Measurements from ENCODE around the gene CCDC33.

DNA sequence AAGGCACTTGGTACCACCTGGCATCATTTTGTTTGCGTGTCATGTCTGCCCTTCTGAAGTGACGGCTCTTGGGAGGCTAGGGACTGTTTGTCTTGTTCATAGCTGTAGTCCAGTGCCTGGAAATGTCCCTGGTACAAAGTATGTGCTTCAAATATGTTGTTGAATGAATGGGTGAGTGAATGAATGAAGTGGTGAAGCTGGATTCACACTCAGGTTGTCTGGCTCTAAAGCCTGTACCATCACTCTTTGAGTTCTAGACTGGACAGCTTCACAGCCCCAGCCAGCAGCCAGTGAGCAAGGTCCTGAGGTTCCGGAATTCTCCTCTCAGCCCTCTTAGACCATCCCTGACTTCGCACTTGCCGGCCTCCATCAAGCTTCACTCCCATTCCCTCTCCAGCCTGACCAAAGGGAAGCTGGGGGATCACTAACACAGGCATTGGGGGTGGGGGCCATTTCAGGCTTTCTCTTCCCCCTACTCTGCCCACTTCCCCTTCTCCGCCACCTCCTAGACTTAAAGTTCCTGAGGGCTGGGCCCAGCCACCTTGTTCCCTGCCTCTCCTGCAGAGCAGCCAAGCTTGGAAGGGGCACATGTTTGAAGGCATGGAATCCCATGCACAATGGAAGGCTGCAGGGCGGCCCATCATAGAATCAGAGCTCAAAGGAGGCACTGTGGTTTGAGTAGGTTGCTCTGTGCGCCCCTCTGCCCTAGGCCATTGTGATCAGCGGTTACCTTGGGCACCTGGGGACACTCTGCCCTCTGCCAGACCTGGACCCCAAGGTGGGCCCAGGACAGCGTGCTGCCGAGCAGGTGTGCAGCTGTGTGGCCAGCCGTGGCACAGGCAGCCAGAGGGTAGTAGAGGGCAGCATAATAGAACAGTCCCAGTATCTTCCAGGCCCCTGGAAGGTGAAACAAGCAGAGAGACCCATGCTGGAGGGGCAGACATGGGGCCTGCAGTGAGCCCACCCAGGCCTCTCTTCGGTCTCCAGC lies 41.3 kb upstream of the CCDC33 start:
- TF ChIP-seq, protein P1, sequence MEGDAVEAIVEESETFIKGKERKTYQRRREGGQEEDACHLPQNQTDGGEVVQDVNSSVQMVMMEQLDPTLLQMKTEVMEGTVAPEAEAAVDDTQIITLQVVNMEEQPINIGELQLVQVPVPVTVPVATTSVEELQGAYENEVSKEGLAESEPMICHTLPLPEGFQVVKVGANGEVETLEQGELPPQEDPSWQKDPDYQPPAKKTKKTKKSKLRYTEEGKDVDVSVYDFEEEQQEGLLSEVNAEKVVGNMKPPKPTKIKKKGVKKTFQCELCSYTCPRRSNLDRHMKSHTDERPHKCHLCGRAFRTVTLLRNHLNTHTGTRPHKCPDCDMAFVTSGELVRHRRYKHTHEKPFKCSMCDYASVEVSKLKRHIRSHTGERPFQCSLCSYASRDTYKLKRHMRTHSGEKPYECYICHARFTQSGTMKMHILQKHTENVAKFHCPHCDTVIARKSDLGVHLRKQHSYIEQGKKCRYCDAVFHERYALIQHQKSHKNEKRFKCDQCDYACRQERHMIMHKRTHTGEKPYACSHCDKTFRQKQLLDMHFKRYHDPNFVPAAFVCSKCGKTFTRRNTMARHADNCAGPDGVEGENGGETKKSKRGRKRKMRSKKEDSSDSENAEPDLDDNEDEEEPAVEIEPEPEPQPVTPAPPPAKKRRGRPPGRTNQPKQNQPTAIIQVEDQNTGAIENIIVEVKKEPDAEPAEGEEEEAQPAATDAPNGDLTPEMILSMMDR (IDR thresholded peaks at IDR 0.05): no peak
- TF ChIP-seq POLR2A (IDR thresholded peaks at IDR 0.05): no peak

All from uterus (tissue), 2 donors.